Kidney capillary endothelial cell (primary cell): Measurements from ENCODE around the gene LINC01488.

Source experiments
- DNase-seq: peaks from one replicate; pipeline ENCODE4 v3.0.0-alpha.2; 2018; ENCODE audit warnings: low spot score

Gene LINC01488

DNA sequence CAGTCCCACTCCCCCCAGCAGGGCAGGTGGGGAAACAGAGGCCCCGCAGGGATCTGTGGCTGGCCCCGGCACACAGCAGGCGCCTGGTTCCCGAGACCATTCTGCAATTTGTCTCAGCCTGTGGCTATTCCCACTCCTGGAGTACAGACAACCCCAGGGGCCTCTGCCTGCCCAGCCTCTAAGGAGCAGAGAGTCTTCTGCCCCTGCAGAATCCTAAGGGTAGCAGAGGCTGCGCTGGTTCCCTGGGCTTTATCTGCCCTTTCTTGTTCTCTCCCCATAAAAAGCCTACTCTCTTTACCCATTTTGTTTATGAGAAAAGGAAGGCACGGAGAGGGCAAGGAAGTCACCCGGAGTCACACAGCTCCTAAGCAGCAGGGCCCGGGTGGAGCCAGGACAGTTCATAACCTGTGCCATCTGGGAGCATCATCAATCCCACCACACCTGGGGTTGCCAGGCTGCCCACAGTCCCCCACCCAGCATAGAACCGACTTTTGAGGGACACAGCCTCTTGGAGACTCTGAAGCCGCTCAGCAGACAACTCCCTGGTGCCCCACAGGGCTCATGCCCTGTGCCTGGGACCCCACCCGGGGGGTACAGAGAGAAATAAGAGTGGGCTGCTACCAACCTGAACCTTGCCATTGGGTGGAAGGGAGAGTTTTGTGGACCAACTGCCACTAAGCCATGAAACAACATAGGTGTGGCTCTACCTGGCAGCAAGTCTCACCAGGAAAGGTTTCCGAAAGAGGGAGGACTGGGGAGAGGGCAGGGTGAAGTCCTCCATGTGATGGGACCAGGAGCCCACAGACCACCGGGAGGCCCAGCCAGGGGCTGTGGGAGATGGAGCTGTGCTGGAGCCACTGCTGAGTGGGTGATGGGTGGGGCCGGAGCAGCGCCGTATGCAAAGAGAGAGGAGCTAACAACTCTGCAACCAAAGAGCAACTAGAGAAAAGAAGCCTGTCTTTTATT lies 17.2 kb upstream of the LINC01488 start:
- DNase-seq = no peak

DNA sequence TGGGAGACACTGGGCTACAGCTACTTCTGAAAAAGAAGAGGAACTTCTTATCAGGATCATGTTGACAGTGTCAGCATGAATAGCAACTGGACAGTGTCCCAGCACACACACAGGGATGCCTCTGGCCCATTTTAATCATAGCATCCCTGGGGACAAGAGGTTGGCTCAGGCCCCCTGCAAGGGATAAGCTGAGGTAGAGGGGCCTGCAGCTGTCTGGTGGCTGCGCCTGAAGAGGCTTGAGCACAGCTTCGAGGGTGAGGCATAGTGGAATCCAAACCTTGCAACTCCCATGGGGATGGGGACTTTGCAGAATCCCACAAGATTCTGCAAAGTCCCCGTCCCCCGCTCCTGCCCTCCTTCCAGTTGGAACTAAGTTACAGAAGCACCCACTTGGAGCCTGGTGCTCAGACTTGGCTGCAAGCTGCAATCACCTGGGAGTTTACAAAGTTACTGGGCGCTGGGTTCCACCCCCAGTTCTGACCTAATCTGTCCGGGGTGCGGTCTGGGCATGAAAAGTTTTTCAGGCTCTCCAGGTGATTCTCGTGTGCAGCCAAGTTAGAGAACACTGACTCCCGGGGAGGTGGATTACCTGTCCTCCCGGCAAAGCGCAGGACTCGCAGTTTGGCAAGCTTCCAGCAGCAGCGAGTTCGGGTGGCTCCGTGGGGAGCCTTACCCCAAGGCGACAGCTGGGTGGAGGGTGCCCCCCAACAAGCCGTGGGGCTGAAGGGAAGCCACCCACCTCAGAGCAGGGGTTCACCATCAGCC lies 16.0 kb upstream of the LINC01488 start:
- DNase-seq = no peak

- DNase-seq = no peak
These were observed 15.4 kb upstream of the LINC01488 start for GRCh38 chr11:69466039-69466438.

- DNase-seq = no peak
These were observed 14.3 kb upstream of the LINC01488 start for GRCh38 chr11:69467196-69467595.

- no peak for DNase-seq
These were observed 13.8 kb upstream of the LINC01488 start for GRCh38 chr11:69467646-69468045.

DNA sequence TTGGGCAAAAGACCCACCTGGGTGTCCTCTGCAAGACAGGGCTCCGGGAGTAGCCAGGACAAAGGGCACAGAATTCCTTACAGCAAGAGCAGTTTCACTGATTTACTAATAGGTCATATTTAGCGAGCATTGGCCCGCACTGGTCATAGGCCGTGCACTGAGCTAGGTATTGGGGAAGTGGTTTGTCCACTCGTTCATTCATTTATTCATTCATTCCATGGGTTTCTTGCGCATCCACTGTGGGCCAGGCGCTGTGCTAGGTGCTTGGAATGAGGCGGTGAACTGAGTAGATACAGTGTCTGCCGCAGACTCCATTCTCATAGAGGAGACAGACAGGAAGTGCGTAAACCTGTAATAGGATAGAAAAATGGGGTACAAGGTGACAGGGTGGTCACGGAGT lies 13.2 kb upstream of the LINC01488 start:
- DNase-seq = no peak

DNA sequence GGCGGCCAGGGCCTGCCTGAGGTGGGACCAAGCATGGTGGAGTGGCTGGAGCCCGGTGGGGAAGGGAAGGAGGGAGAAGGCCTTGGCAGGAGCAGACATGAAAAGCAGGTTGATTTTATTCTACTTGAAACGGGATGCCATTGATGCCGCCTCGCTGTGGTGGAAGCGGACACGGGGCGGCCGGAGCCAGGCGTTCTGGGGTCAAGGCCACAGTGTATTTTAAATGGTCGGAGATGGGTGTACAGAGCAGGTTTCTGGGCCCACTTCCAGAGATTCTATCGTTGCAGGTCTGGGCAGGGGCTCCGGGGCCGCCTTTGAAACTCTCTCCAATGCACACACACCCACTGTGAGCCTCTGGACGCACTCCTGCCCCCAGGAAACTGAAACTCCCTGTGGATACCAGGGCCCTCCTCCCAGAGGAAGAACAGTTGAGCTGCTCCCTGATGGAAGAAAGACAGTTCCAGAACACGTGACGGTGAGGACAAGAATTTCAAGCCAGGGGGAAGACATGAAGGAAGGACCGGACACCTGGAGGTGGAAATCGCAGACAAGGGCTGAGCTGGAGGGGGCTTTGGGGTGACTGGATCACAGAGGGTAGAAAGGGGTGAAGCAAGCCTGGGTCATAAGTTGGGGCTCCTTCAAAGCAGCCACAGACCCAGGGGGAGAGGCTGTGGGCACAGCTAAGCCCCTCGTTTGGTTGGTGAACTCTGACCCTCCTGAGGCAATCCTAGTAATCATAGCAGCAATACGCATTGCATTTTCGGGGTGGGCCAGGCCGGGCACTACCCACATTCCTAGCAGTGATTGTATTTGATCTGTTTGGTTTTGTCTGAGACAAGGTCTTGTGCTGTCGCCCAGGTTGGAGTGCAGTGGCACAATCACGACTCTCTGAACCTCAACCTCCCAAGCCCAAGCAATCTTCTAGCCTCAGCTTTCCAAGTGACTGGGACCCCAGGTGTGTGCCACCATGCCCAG lies 12.3 kb upstream of the LINC01488 start:
- no peak for DNase-seq

- no peak for DNase-seq
These were observed 11.2 kb upstream of the LINC01488 start for GRCh38 chr11:69470301-69470700.

DNA sequence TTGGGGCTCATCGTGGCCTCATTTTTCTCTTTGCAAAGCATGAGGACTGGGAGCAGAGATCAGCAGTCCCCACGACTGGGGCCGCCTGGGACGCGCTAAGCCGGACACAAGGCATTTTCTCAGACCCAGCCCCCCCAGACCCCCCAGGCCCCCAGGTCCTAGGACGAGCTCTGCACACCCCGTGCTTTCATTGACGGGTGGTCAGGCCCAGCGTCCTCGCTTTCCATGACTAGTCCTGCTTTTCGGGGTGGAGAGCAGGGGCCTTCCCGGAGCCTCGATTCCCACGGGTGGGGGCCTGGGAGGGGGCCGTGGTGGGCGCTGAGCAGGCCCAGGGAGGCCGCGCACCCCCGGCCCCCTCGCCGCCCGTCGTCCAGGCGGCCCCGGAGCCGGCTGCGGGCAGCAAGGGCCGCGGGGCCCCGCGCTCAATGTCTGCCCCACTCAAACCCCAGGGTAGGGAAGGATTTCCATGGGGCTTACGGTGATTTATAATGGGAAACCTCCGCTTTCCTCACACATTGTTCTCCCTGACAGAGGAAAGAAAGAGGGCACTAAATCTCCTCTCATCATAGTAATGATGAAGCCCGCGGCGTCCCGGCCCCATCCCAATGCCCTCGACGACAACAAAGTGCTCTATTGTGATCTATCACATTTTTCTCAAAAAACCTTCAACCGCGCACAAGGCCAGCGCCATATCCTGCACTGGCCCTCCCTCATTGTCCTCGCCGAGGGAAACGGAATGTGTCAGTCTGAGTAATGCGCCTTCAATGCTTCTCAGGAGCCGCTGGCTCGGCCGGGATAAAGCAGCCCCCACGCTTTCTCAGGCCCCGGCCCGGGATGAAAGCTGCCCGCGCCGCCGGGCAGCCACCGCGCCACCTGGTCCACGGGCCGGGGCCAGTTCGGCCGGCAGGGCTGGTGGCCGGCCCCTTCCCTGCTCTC lies 10.4 kb upstream of the LINC01488 start:
- DNase-seq = peak; percentile 93

DNA sequence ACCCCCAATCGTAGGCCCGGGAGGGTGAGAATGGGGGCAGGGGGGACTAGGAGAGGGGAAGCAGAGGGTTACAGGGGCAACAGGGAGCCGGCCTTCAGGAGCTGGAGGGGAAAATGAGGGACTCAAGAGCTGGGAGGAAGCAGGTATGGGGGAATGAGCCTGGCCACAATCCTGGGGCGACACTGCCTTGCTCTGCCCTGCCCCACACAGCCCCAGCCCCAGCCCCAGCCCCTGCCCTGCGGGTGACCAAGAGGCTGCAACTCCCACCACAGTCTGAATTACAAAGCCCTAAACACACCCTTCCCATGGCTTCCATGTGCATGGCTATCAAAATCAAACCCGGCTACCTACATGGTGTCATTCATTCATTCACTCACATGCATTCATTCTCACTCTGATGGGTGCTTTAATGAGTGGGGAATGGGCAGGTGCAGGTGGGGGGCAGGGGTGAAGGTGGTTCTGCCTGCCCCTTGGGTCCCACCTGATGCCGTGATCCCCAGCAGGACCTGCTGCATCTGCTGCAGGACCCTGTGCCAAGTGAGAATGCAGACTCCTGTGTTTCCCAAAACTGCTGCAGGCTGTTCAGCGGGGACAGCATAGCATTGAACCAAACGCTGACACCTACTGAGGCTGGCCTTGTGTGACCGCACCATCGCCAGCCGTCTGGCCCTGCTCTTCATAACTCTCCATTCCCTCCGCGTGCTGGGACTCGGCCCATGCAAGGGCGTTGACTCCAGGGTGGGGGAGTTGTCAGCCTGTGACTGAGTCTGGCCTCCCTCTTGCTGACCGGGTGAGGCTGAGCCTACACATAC lies 9.5 kb upstream of the LINC01488 start:
- DNase-seq = no peak

- DNase-seq = no peak
These were observed 8.8 kb upstream of the LINC01488 start for GRCh38 chr11:69472541-69473275.

GRCh38 chr11:69473276-69473845 lies 8.1 kb upstream of the LINC01488 start:
- DNase-seq = no peak

DNA sequence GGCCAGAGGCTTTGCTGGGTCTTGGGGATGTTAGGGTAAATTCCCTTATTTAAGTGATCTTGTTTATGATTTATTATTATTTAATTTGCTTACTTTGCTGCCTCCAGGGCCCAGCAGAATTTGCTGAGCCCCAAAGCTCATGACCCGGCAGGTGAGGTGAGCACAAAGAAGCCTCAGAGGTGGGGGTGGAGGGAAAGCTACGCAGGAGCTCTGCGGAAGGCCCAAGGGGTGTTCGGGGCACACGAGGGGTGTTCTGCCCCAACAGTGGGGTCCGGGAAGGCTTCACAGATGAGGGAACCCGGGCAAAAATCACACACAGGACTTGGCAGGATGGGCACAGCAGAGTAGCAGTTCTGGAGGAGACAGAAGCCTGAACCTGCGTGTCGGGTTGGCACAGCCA lies 6.7 kb upstream of the LINC01488 start:
- no peak for DNase-seq

DNA sequence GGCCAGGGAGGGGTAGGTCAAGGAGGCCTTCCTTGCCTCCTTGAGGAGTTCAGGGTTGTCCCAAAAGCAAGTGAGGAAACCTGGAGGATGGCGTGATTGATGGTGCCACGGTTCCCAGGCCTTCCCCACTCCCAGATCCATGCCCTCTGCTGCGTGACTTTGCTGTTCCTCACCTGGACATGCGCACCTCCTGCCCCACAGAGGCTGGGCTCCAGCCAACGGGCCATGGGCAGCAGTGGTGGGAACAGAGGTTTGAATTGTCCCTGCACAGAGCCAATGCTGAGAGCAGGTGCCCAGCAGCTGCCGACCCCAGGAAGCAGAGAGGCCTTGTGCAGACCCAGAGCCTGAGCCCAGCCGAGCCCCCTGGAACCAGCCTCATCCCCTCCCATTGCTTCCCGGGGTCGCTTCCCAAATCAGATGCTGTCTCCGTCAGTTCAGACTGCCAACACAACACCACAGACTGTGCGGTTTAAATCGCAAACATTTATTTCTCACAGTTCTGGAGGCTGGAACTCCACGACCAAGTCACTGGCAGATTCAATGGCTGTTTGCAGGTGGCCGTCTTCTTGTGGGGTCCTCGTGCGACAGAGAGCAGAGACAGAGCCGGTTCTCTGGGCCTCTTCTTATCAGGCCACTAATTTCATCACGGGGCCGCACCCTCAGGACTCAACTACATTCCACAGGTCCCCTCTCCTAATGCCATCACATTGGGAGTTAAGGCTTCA lies 6.2 kb upstream of the LINC01488 start:
- DNase-seq = no peak

- DNase-seq = no peak
These were observed 5.5 kb upstream of the LINC01488 start for GRCh38 chr11:69475866-69476471.

DNA sequence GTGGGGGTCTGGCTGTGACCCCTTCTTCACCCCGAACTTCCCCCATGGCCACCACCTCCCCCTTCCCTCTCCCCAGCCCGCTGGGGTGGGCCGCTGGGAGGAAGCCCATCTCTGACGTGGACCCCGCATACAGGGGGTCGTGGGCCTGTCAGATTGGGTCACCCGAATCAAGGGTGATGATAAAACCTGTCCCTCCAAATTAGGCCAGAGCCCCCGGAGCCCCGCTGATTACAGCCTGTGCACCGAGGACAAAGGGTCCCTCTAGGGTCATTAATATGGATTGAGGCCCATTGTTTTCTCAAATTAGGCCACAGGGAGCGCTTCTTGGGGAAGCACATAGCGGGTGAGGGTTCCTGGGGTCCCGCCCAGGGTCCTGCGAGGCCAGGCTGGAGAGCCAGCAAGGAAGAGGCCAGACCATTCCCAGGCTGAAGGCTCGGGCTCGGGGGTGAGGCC lies 4.9 kb upstream of the LINC01488 start:
- DNase-seq = no peak

DNA sequence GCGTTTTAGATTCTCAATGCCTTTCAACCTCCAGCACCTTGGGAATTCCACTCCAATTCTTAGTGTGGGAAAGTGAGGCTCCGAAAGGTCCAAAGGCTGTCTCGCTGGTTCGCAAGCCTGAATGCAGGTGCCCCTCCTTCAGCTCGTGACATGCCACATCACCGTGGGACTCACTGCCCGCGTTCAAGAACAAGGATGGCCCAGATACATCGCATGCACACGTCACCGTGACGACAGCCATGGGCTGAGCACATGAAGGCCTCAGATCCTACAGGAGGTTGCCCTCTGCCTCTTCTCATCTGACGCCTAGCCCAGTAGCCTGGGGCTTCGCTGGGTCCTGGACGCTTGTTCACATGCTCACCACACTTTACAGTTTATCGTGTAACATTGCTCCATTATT lies 4.4 kb upstream of the LINC01488 start:
- no peak for DNase-seq
